Adrenal gland (tissue), 5 donors: Measurements from ENCODE around the gene ZBTB12.
A peak's percentile ranks its signal among the peaks of the same experiment; 100 is the strongest.

Experiments used
- POLR2A ChIP-seq, 2 donors: fragments of 450-650 bp; IDR thresholded peaks; one replicate each; pipeline ENCODE4 v1.6.1; 2017; ENCODE audit warnings: antibody characterized with exemption in 2 of 2, mild to moderate bottlenecking in 2 of 2, moderate library complexity in 1 of 2
- TF ChIP-seq, protein P1 (sequence below), 6 experiments: fragments of 450-650 bp in 4 of 6; fragments of 200-600 bp in 2 of 6; sonication (generic) in 1 of 6; IDR thresholded peaks; 1 replicate in 5 of 6; 2 replicates in 1 of 6; pipeline versions ENCODE4 v1.5.1 to v1.8.0; 2016 to 2021; ENCODE audit warnings: antibody characterized with exemption in 6 of 6, mild to moderate bottlenecking in 2 of 6, moderate library complexity in 1 of 6
- donor health status: DM: no; HTN: no; CAD: no.

DNA sequence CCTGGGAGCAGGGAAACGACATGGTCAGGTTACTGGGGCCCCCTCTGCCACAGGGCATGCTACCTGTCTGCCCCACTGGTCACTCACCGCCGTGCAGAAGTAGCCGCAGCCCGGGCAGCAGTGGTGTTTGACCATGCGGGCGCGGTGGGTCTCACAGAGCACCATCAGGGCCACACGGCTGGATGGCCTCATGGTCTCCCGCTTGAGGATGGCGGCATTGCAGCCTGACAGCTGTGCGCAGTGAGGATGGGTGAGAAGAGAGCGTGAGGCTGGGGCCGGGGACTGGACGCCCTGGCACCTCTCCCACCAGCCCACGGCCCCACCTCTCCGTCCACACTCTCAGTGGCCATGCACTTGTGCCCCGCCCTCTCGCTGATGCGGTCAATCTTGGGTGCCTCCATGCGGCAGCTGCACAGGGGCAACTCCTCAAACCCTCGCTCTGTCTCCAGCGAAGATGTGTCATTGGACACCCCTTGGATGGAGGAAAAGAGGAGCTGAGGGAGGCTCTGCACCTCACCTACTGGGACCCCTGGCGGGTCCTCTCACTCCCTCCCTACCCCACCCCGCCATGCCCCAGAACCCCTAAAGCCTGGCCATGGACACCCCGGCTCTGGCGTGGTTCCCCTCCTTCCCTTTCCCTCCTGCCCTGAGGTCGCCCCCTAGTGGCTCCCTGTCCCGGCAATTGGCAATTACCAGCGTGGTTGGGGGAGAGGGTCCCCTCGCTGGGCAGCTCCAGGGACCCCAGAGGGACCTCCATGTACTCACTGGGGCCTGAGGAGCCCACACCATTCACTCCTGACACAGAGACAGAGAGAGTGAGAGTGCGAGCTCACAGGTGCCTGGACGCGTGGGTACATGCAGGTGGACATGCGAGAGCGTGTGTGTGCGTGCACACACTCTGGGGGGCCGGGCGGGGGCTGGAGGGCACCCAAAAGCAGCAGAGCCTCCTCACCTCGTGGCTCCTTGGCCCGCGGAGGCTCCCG, 13.3 kb downstream of the ZBTB12 start:
- TF ChIP-seq, protein P1, sequence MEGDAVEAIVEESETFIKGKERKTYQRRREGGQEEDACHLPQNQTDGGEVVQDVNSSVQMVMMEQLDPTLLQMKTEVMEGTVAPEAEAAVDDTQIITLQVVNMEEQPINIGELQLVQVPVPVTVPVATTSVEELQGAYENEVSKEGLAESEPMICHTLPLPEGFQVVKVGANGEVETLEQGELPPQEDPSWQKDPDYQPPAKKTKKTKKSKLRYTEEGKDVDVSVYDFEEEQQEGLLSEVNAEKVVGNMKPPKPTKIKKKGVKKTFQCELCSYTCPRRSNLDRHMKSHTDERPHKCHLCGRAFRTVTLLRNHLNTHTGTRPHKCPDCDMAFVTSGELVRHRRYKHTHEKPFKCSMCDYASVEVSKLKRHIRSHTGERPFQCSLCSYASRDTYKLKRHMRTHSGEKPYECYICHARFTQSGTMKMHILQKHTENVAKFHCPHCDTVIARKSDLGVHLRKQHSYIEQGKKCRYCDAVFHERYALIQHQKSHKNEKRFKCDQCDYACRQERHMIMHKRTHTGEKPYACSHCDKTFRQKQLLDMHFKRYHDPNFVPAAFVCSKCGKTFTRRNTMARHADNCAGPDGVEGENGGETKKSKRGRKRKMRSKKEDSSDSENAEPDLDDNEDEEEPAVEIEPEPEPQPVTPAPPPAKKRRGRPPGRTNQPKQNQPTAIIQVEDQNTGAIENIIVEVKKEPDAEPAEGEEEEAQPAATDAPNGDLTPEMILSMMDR (IDR thresholded peaks at IDR 0.05), result peak; percentile 17 to 68 (median 54)
- TF ChIP-seq POLR2A (IDR thresholded peaks at IDR 0.05), result no peak
